Neuronal stem cell (in vitro differentiated cells): ENCODE data around the gene RNF145.

Experiments
- DNase-seq: peaks from one replicate; pipeline ENCODE4 v3.0.0-alpha.2; 2013; ENCODE audit warnings: low spot score
- H2AFZ ChIP-seq: one replicate; pipeline ENCODE4 v1.6.1; 2013; ENCODE audit warnings: mild to moderate bottlenecking, low read length, inconsistent platforms
- H2AK5ac ChIP-seq: 2 replicates; pipeline ENCODE4 v1.6.1; 2013; ENCODE audit warnings: low read depth, mild to moderate bottlenecking, inconsistent platforms, low read length, moderate library complexity, mixed read lengths
- H2BK120ac ChIP-seq: 2 replicates; pipeline ENCODE4 v1.6.1; 2013; ENCODE audit warnings: low read depth, mild to moderate bottlenecking, inconsistent platforms, low read length, moderate library complexity, mixed read lengths
- H2BK12ac ChIP-seq: one replicate; pipeline ENCODE4 v1.6.1; 2013; ENCODE audit warnings: low read length, inconsistent platforms
- H2BK15ac ChIP-seq: 2 replicates; pipeline ENCODE4 v1.6.1; 2013; ENCODE audit warnings: mild to moderate bottlenecking, low read length, inconsistent platforms, mixed read lengths
- H2BK5ac ChIP-seq: one replicate; pipeline ENCODE4 v1.6.1; 2013; ENCODE audit warnings: inconsistent platforms, mild to moderate bottlenecking, low read length, moderate library complexity
- H3K14ac ChIP-seq: one replicate; pipeline ENCODE4 v1.6.1; 2013; ENCODE audit warnings: low read length, inconsistent platforms
- H3K18ac ChIP-seq: 2 replicates; pipeline ENCODE4 v1.6.1; 2013; ENCODE audit warnings: low read length, inconsistent platforms
- H3K23ac ChIP-seq: 2 replicates; pipeline ENCODE4 v1.6.1; 2013; ENCODE audit warnings: low read depth, mild to moderate bottlenecking, mixed read lengths, low read length, inconsistent platforms; ENCODE audit not compliant: poor library complexity
- H3K27ac ChIP-seq: replicated peaks from 3 replicates; pipeline ENCODE4 v1.5.1; 2013; ENCODE audit warnings: low read length, inconsistent platforms
- H3K27me3 ChIP-seq, 3 experiments: 2 replicates each; pipeline ENCODE4 v1.6.1; 2013; ENCODE audit warnings: low read length in 3 of 3, mild to moderate bottlenecking in 2 of 3, inconsistent platforms in 1 of 3, low read depth in 1 of 3, mixed read lengths in 1 of 3, moderate library complexity in 1 of 3; ENCODE audit not compliant: control insufficient read depth in 3 of 3, insufficient read depth in 3 of 3
- H3K36me3 ChIP-seq, 2 donors: replicated peaks in 1 of 2; 2 replicates each; pipeline ENCODE4 v1.6.1; 2013; ENCODE audit warnings: low read length in 2 of 2; ENCODE audit not compliant: control insufficient read depth in 2 of 2, insufficient read depth in 2 of 2
- H3K4ac ChIP-seq: 2 replicates; pipeline ENCODE4 v1.6.1; 2013; ENCODE audit warnings: inconsistent platforms, mild to moderate bottlenecking, low read length, moderate library complexity
- H3K4me1 ChIP-seq, 2 donors: 1 replicate in 1 of 2; 2 replicates in 1 of 2; pipeline ENCODE4 v1.6.1; 2013; ENCODE audit warnings: low read length in 2 of 2, low read depth in 1 of 2; ENCODE audit not compliant: control insufficient read depth in 2 of 2, insufficient read depth in 1 of 2
- H3K4me2 ChIP-seq: one replicate; pipeline ENCODE4 v1.6.1; 2013; ENCODE audit warnings: mild to moderate bottlenecking, low read length, inconsistent platforms; ENCODE audit not compliant: insufficient read depth, poor library complexity, severe bottlenecking
- H3K4me3 ChIP-seq, 2 donors: 2 replicates each; pipeline ENCODE4 v1.5.1; 2013; ENCODE audit warnings: low read length in 2 of 2, mild to moderate bottlenecking in 2 of 2, inconsistent platforms in 1 of 2, moderate library complexity in 1 of 2
- H3K79me1 ChIP-seq: one replicate; pipeline ENCODE4 v1.6.1; 2013; ENCODE audit warnings: low read depth, mild to moderate bottlenecking, inconsistent platforms, low read length, moderate library complexity
- H3K9ac ChIP-seq: one replicate; pipeline ENCODE4 v1.6.1; 2013; ENCODE audit warnings: mild to moderate bottlenecking, low read depth, low read length, inconsistent platforms; ENCODE audit not compliant: poor library complexity
- H3K9me3 ChIP-seq, 2 donors: replicated peaks in 1 of 2; 2 replicates each; pipeline versions ENCODE3 to v1.6.1; 2013; ENCODE audit warnings: low read length in 2 of 2, mild to moderate bottlenecking in 2 of 2, inconsistent platforms in 1 of 2, low read depth in 1 of 2, mixed read lengths in 1 of 2, moderate library complexity in 1 of 2; ENCODE audit not compliant: control insufficient read depth in 2 of 2, insufficient read depth in 1 of 2
- H4K8ac ChIP-seq: one replicate; pipeline ENCODE4 v1.6.1; 2013; ENCODE audit warnings: low read depth, mild to moderate bottlenecking, inconsistent platforms, low read length, moderate library complexity
- H4K91ac ChIP-seq: one replicate; pipeline ENCODE4 v1.6.1; 2013; ENCODE audit warnings: low read length, low read depth, mild to moderate bottlenecking, inconsistent platforms; ENCODE audit not compliant: poor library complexity
- WGBS, 2 donors: extraction: QIAGEN DNeasy Blood & Tissue Kit; methylation state at CpG; one replicate each; pipeline ENCODE4 v1.1.7; 2013; ENCODE audit warnings: missing lambda C conversion rate in 2 of 2, mixed read lengths in 1 of 2; ENCODE audit not compliant: insufficient read length in 2 of 2, insufficient replicate concordance in 1 of 2; ENCODE audit errors: extremely low coverage in 2 of 2; 5-methylcytosine and 5-hydroxymethylcytosine counted together

Gene RNF145

GRCh38 chr5:159215886-159216285 lies 6.5 kb upstream of the RNF145 start:
- no peak overlapping the region for H3K14ac ChIP-seq
- WGBS, 2 donors: no CpG with 5 or more reads among the region's 3 CpGs
- H4K91ac ChIP-seq: no peak overlapping the region
- no peaks in the 10 kb centered on the region for H3K36me3 ChIP-seq
- H3K79me1 ChIP-seq: no peaks in the 10 kb centered on the region
- no peak overlapping the region for H2BK5ac ChIP-seq
- DNase-seq: no peak
- H2BK15ac ChIP-seq: no peak overlapping the region
- H3K27me3 ChIP-seq: no peaks in the 10 kb centered on the region
- H3K18ac ChIP-seq: no peak overlapping the region
- H4K8ac ChIP-seq: no peak overlapping the region
- peaks cover 0 to 5% of the 10 kb centered on the region in 2 donors for H3K4me1 ChIP-seq
- no peak overlapping the region for H2AK5ac ChIP-seq
- H2BK120ac ChIP-seq: no peak overlapping the region
- H3K9me3 ChIP-seq: no peaks in the 10 kb centered on the region
- H3K4me3 ChIP-seq: no peak overlapping the region
- no peak overlapping the region for H3K4me2 ChIP-seq
- no peak overlapping the region for H2BK12ac ChIP-seq
- H2AFZ ChIP-seq: no peak overlapping the region
- no peak overlapping the region for H3K23ac ChIP-seq
- no peak overlapping the region for H3K27ac ChIP-seq
- no peak overlapping the region for H3K4ac ChIP-seq
- no peak overlapping the region for H3K9ac ChIP-seq

GRCh38 chr5:159214486-159215271 lies 5.3 kb upstream of the RNF145 start:
- no CpG with 5 or more reads among the region's 2 CpGs for WGBS, 2 donors
- Histone ChIP-seq H2BK12ac (no peak overlapping the region), H3K27ac (no peak overlapping the region), H3K14ac (no peak overlapping the region), H3K23ac (no peak overlapping the region), H3K4me2 (no peak overlapping the region), H3K4me3 (no peak overlapping the region), H3K9ac (no peak overlapping the region), H4K8ac (no peak overlapping the region), H3K9me3 (no peaks in the 10 kb centered on the region), H3K18ac (no peak overlapping the region), H2BK120ac (no peak overlapping the region), H3K4me1 (peaks cover 3 to 9% of the 10 kb centered on the region in 2 donors), H2BK5ac (no peak overlapping the region), H3K4ac (no peak overlapping the region), H2AFZ (no peak overlapping the region), H2BK15ac (no peak overlapping the region), H2AK5ac (no peak overlapping the region), H3K36me3 (no peaks in the 10 kb centered on the region), H3K79me1 (no peaks in the 10 kb centered on the region), H4K91ac (no peak overlapping the region), H3K27me3 (no peaks in the 10 kb centered on the region)
- DNase-seq: no peak

GRCh38 chr5:159212657-159213462 lies 3.5 kb upstream of the RNF145 start:
- no peak overlapping the region for H2BK15ac ChIP-seq
- no peak overlapping the region for H3K23ac ChIP-seq
- no peak overlapping the region for H3K18ac ChIP-seq
- no peak overlapping the region for H2BK120ac ChIP-seq
- H3K4me3 ChIP-seq: no peak overlapping the region
- H2BK12ac ChIP-seq: no peak overlapping the region
- H3K14ac ChIP-seq: no peak overlapping the region
- H3K4me1 ChIP-seq: peaks cover 4 to 9% of the 10 kb centered on the region in 2 donors
- no peak overlapping the region for H2AK5ac ChIP-seq
- no peak overlapping the region for H4K8ac ChIP-seq
- no peak overlapping the region for H3K4ac ChIP-seq
- H3K9ac ChIP-seq: no peak overlapping the region
- no peaks in the 10 kb centered on the region for H3K36me3 ChIP-seq
- no peak overlapping the region for H3K27ac ChIP-seq
- H2AFZ ChIP-seq: no peak overlapping the region
- H3K4me2 ChIP-seq: no peak overlapping the region
- H2BK5ac ChIP-seq: no peak overlapping the region
- no peaks in the 10 kb centered on the region for H3K9me3 ChIP-seq
- H3K27me3 ChIP-seq: no peaks in the 10 kb centered on the region
- no CpG with 5 or more reads among the region's 7 CpGs for WGBS, 2 donors
- peaks cover 2% of the 10 kb centered on the region for H3K79me1 ChIP-seq
- no peak for DNase-seq
- H4K91ac ChIP-seq: no peak overlapping the region

GRCh38 chr5:159211729-159212174 lies 2.4 kb upstream of the RNF145 start:
- Histone ChIP-seq H3K27me3 (no peaks in the 10 kb centered on the region), H3K79me1 (peaks cover 2% of the 10 kb centered on the region), H2AK5ac (no peak overlapping the region), H3K27ac (no peak overlapping the region), H2BK15ac (no peak overlapping the region), H3K23ac (no peak overlapping the region), H4K91ac (no peak overlapping the region), H3K36me3 (no peaks in the 10 kb centered on the region), H3K4me1 (peaks cover 4 to 9% of the 10 kb centered on the region in 2 donors), H3K4me3 (no peak overlapping the region), H2BK5ac (no peak overlapping the region), H3K4ac (no peak overlapping the region), H2AFZ (peak overlapping the region; percentile 4), H3K14ac (no peak overlapping the region), H3K18ac (no peak overlapping the region), H3K4me2 (no peak overlapping the region), H2BK12ac (no peak overlapping the region), H2BK120ac (no peak overlapping the region), H4K8ac (no peak overlapping the region), H3K9ac (no peak overlapping the region), H3K9me3 (no peaks in the 10 kb centered on the region)
- no peak for DNase-seq
- no CpG with 5 or more reads among the region's 4 CpGs for WGBS, 2 donors
